GM21825 (cell line): ENCODE measurements around the gene CCNB1IP1.
A peak's percentile ranks its signal among the peaks of the same experiment; 100 is the strongest.
"Not testable (repeated sequence)": the region's sequence is repeated elsewhere in the genome, so short reads cannot be mapped to it uniquely, and the experiment has no call there.

ENCODE experiments used
- ATAC-seq: cut with Tn5 transposase; IDR thresholded peaks from one replicate; pipeline ENCODE4 v1.9.1; 2021; ENCODE audit warnings: mild to moderate bottlenecking, moderate library complexity; ENCODE audit not compliant: unreplicated experiment

The CCNB1IP1 gene

GRCh38 chr14:20333494-20333841 lies 389 bp upstream of the CCNB1IP1 start:
- no peak for ATAC-seq

- no peak for ATAC-seq
These were observed 670 bp downstream of the CCNB1IP1 start for GRCh38 chr14:20332431-20332787.

GRCh38 chr14:20331053-20331613 lies 1.9 kb downstream of the CCNB1IP1 start:
- no peak for ATAC-seq

GRCh38 chr14:20329355-20329754 lies 3.7 kb downstream of the CCNB1IP1 start:
- no peak for ATAC-seq

GRCh38 chr14:20328705-20329104 lies 4.4 kb downstream of the CCNB1IP1 start:
- no peak for ATAC-seq

GRCh38 chr14:20327005-20327869 lies 5.8 kb downstream of the CCNB1IP1 start:
- ATAC-seq: no peak

- no peak for ATAC-seq
These were observed 15.4 kb downstream of the CCNB1IP1 start for GRCh38 chr14:20317720-20318119.

GRCh38 chr14:20314026-20314425 lies 19.1 kb downstream of the CCNB1IP1 start:
- ATAC-seq: no peak

GRCh38 chr14:20306079-20306423 lies 27.0 kb downstream of the CCNB1IP1 start:
- no peak for ATAC-seq

- peak; percentile 82 for ATAC-seq
These were observed 27.6 kb downstream of the CCNB1IP1 start, which contains the start of gene TTC5 for GRCh38 chr14:20305265-20306078. TSS of gene TTC5 (minus strand) at chr14:20305951. CDS start at chr14:20305937, 14 bp downstream.

GRCh38 chr14:20302042-20302755 lies 30.9 kb downstream of the CCNB1IP1 start:
- no peak for ATAC-seq

GRCh38 chr14:20295067-20295466 lies 38.0 kb downstream of the CCNB1IP1 start:
- ATAC-seq: peak; percentile 85

- no peak for ATAC-seq
These were observed 38.4 kb downstream of the CCNB1IP1 start for GRCh38 chr14:20294636-20295035.

GRCh38 chr14:20281998-20282397 lies 51.1 kb downstream of the CCNB1IP1 start:
- ATAC-seq: not testable (repeated sequence)

- not testable (repeated sequence) for ATAC-seq
These were observed 52.8 kb downstream of the CCNB1IP1 start for GRCh38 chr14:20280265-20280664.

- ATAC-seq: no peak
These were observed 54.7 kb downstream of the CCNB1IP1 start for GRCh38 chr14:20278414-20278813.

- ATAC-seq: no peak
These were observed 55.7 kb downstream of the CCNB1IP1 start for GRCh38 chr14:20277409-20277808.

GRCh38 chr14:20274062-20274461 lies 59.0 kb downstream of the CCNB1IP1 start:
- ATAC-seq: no peak

GRCh38 chr14:20264361-20264760 lies 68.7 kb downstream of the CCNB1IP1 start:
- not testable (repeated sequence) for ATAC-seq

- ATAC-seq: no peak
These were observed 70.4 kb downstream of the CCNB1IP1 start for GRCh38 chr14:20262642-20263128.
